ENCODE measurements around the gene OXLD1. TPM values are rescaled to one million over a fixed set of nuclear protein-coding genes. Genes with fewer than 3 reads are reported as not detected.

The OXLD1 gene
- total RNA-seq (10 to 100 TPM in 5 of 6 donors, 1 to 10 TPM in 1; 9.4 to 19.6 (median 13.8) TPM), polyA plus RNA-seq (10 to 100 TPM; 48.2 to 57.2 TPM)

DNA sequence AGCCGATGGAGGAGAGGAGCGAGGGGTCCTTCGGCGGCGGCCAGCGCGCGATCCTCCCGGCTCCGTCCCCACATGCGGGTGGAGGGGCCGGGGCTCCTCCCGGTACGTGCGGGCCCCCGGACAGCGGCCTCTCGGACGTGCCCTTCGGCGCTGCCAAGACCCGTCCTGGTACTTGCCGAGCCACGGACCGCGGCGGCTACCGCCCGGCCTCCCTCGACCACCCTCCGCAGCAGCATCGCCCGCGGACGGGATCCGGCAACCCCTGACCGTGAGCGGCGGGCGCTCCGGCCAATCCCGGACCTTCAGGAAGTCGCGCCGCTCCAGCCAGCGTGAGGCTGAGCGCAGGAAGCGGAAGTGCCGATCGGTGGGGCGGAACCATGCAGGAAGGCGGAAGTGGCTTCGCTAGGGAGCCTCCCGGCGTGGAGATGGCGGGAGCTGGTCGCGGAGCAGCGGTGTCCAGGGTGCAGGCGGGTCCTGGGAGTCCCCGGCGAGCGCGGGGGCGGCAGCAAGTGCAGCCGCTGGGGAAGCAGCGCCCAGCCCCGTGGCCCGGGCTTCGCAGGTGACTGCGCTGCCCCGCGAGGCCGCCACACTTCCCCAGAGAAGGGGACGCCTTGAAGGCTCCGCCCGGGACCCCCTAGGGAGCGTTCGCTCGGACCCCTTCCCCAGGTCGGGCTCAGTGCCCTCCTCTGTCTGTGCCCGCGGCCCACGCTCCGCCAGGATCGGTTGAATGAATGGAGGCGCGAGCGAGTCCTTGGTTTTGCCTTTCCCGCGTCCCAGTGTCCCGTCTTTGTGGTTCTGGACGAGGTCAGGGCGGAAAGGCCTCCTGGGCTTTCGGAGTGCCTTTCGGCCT lies at the start of gene OXLD1, which contains the start of gene CCDC137:
TSS of gene OXLD1 (minus strand) at position 264 of the 850 bp plus-strand sequence. CDS start at position 236, 28 bp downstream.
TSS of gene CCDC137 (plus strand) at position 396 of the 850 bp plus-strand sequence. CDS start at position 426, 30 bp downstream.
- peak within 1 kb of the TSS; percentile 80 to 99 (median 98) for H3K4me3 ChIP-seq
- peak within 1 kb of the TSS; percentile 33 to 63 (median 62) for H3K27ac ChIP-seq
- FAIRE-seq: no peak
- no peaks in the 10 kb centered on the region for H3K27me3 ChIP-seq
- H3K9me3 ChIP-seq: no peaks in the 10 kb centered on the region
- ATAC-seq: peak; percentile 98 to 99 (median 99)
- TF ChIP-seq, protein P1, sequence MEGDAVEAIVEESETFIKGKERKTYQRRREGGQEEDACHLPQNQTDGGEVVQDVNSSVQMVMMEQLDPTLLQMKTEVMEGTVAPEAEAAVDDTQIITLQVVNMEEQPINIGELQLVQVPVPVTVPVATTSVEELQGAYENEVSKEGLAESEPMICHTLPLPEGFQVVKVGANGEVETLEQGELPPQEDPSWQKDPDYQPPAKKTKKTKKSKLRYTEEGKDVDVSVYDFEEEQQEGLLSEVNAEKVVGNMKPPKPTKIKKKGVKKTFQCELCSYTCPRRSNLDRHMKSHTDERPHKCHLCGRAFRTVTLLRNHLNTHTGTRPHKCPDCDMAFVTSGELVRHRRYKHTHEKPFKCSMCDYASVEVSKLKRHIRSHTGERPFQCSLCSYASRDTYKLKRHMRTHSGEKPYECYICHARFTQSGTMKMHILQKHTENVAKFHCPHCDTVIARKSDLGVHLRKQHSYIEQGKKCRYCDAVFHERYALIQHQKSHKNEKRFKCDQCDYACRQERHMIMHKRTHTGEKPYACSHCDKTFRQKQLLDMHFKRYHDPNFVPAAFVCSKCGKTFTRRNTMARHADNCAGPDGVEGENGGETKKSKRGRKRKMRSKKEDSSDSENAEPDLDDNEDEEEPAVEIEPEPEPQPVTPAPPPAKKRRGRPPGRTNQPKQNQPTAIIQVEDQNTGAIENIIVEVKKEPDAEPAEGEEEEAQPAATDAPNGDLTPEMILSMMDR (IDR thresholded peaks at IDR 0.05): no peak
- intact Hi-C loops (cut with DNase I): no loop called here
- H3K36me3 ChIP-seq: peaks cover 0 to 6% (median 0%) of the 10 kb centered on the region in 3 donors
- DNase-seq: peak; percentile 94 to 98 (median 96)
- WGBS, 2 donors: 0 to 1% methylated on average over 75 to 96 of the region's 96 CpGs
- peaks cover 0 to 15% (median 6%) of the 10 kb centered on the region in 3 donors for H3K4me1 ChIP-seq

DNA sequence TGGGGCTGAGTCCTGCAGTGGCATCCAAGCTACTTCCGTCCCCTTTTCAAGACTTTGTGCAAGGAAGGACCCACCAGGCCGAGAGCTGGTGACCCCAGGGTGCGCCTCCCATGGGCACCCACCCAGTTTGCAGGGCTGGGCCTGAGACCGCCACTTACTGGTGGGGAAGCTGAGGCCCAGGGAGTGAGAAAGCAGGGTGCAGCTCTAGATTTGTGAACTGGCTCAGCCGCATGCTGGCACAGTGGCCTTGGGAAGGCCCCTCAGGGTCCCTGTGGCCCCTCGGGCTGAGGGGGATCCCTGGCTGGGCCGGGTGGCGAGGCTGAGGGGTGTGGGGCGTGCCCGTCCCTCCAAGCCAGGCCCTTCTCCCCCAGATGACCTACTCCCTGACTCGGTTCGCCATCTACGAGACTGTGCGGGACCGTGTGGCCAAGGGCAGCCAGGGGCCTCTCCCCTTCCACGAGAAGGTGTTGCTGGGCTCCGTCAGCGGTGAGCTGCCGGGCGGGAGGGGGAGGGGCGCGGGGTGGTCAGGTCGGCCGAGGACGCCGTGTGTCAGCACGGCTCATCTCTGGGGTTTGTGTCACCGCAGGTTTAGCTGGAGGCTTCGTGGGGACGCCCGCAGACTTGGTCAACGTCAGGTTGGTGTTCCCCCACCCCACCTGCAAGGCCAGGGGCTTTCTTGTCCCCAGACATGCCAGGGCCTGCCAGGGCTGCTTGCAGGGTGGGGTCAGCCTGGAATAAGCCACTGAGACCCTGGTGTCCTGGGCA lies 48.9 kb upstream of the OXLD1 start:
- DNase-seq: peak in 3 of 6 donors; percentile 38 to 78 (median 58)
- Histone ChIP-seq H3K4me1 (peaks cover 11 to 26% (median 18%) of the 10 kb centered on the region in 3 donors), H3K4me3 (no peak overlapping the region), H3K27ac (no peak overlapping the region), H3K27me3 (no peaks in the 10 kb centered on the region), H3K9me3 (no peaks in the 10 kb centered on the region), H3K36me3 (peaks cover 0 to 21% (median 0%) of the 10 kb centered on the region in 3 donors)
- no peak for FAIRE-seq
- no peak for ATAC-seq
- TF ChIP-seq, protein P1 (IDR thresholded peaks at IDR 0.05): no peak
- intact Hi-C loops (cut with DNase I): no loop called here
- WGBS, 2 donors: 87 to 88% methylated on average over 32 of the region's 32 CpGs

DNA sequence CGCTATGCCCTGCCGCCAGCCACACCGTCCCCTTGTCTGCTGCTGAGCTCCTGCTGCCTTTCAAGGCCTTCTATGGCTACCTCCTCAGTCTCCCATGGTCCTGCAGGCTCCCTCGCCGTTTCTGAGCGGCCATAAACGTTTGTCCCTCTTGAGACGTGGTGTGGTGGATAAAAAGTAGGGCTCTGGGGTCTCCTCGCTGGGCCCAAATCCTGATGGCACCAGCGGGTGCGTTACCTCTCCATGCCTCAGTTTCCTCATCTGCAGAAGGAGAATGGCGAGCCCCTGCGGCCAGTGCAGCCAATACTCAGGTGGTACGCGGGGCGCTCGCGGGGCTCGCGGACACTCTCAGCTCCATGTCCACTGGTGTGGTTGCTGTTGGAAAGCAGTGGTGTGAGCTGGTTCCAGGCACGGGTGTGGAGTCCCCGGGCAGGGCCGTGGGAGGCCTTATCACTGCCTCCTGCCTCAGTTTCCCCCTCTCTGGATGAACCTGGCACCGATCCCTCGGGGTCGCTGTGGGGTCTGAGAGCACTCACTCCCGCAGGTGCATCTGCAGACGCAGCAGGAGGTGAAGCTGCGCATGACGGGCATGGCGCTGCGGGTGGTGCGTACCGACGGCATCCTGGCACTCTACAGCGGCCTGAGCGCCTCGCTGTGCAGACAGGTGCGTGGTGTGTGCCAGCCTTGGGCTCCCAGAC lies 48.2 kb upstream of the OXLD1 start:
- WGBS, 2 donors: 82 to 88% methylated on average over 39 of the region's 39 CpGs
- no peak for FAIRE-seq

More for the DNA sequence above, 48.2 kb upstream of the OXLD1 start:
- Histone ChIP-seq H3K9me3 (no peaks in the 10 kb centered on the region), H3K36me3 (peaks cover 0 to 21% (median 0%) of the 10 kb centered on the region in 3 donors), H3K4me3 (peak overlapping the region in 3 of 4 donors; percentile 81 to 90 (median 86)), H3K4me1 (peaks cover 11 to 26% (median 18%) of the 10 kb centered on the region in 3 donors), H3K27ac (peak overlapping the region in 1 of 4 donors; percentile 92), H3K27me3 (no peaks in the 10 kb centered on the region)
- TF ChIP-seq, protein P1 (IDR thresholded peaks at IDR 0.05): no peak
- ATAC-seq: no peak
- DNase-seq: no peak
- intact Hi-C loops (cut with DNase I): no loop called here

Data from pancreas (tissue), 10 donors.